IMR-90 (cell line): ENCODE results near the gene TCF3. TPM values are rescaled to one million over a fixed set of nuclear protein-coding genes. Genes with fewer than 3 reads are reported as not detected.

Experiments used
- ATAC-seq: fragments of 200-7000 bp; cut with Tn5 transposase; 2 replicates; pipeline ENCODE4 v1.9.1; 2020; ENCODE audit warnings: low read depth, mild to moderate bottlenecking, moderate library complexity
- BruUV-seq: library from RNA; stranded (reverse); fragments of 400-500 nt; replicated peaks from 2 replicates; lab custom pipeline; 2021; lab: Mats Ljungman, UMichigan
- CTCF ChIA-PET: fragments of 300-600 bp; formaldehyde crosslinking; extraction: SDS; loops from one replicate; lab custom pipeline; 2021; ENCODE audit warnings: antibody characterized with exemption; lab: Yijun Ruan, JAX
- POLR2A ChIA-PET: fragments of 300-600 bp; sonication (Branson Sonifier 250); formaldehyde crosslinking; loops from one replicate; lab custom pipeline; 2022; ENCODE audit warnings: antibody characterized with exemption; ENCODE audit not compliant: unreplicated experiment; lab: Charles Lee
- DNase-seq: peaks from one replicate; pipeline ENCODE4 v3.0.0; 2013
- H2AFZ ChIP-seq: replicated peaks from 2 replicates; pipeline ENCODE3; 2013; ENCODE audit warnings: low read length, mild to moderate bottlenecking; ENCODE audit not compliant: poor library complexity
- H2AK5ac ChIP-seq: 2 replicates; pipeline ENCODE4 v1.6.1; 2013; ENCODE audit warnings: low read depth, low read length, inconsistent platforms
- H2AK9ac ChIP-seq: replicated peaks from 2 replicates; pipeline ENCODE3; 2013; ENCODE audit warnings: mild to moderate bottlenecking, low read depth, low read length, moderate library complexity; ENCODE audit not compliant: poor library complexity
- H2BK120ac ChIP-seq: 2 replicates; pipeline ENCODE4 v1.6.1; 2013; ENCODE audit warnings: low read depth, low read length, inconsistent platforms
- H2BK15ac ChIP-seq: 3 replicates; pipeline ENCODE4 v1.6.1; 2013; ENCODE audit warnings: low read depth, low read length, inconsistent platforms
- H2BK20ac ChIP-seq: 2 replicates; pipeline ENCODE4 v1.6.1; 2013; ENCODE audit warnings: low read depth, mild to moderate bottlenecking, inconsistent platforms, low read length, moderate library complexity
- H2BK5ac ChIP-seq: 2 replicates; pipeline ENCODE4 v1.6.1; 2013; ENCODE audit warnings: mild to moderate bottlenecking, low read depth, low read length, inconsistent platforms; ENCODE audit not compliant: poor library complexity, severe bottlenecking
- H3K14ac ChIP-seq: replicated peaks from 2 replicates; pipeline ENCODE4 v1.6.1; 2013; ENCODE audit warnings: low read depth, low read length, inconsistent platforms
- H3K18ac ChIP-seq: 2 replicates; pipeline ENCODE4 v1.6.1; 2013; ENCODE audit warnings: low read depth, low read length, control low read depth
- H3K23ac ChIP-seq: 2 replicates; pipeline ENCODE4 v1.6.1; 2013; ENCODE audit warnings: low read depth, low read length, inconsistent platforms
- H3K27ac ChIP-seq: 2 replicates; pipeline ENCODE4 v1.5.1; 2013; ENCODE audit warnings: mild to moderate bottlenecking, control low read depth, low read length; ENCODE audit not compliant: insufficient read depth
- H3K27me3 ChIP-seq: 2 replicates; pipeline ENCODE4 v1.6.1; 2013; ENCODE audit warnings: low read length; ENCODE audit not compliant: control insufficient read depth, insufficient read depth
- H3K36me3 ChIP-seq: 2 replicates; pipeline ENCODE4 v1.6.1; 2013; ENCODE audit warnings: low read length, mixed read lengths; ENCODE audit not compliant: control insufficient read depth, insufficient read depth
- H3K4ac ChIP-seq: 2 replicates; pipeline ENCODE4 v1.6.1; 2013; ENCODE audit warnings: low read depth, low read length, inconsistent platforms
- H3K4me1 ChIP-seq: 2 replicates; pipeline ENCODE4 v1.6.1; 2013; ENCODE audit warnings: low read length, mixed read lengths; ENCODE audit not compliant: control insufficient read depth, insufficient read depth
- H3K4me2 ChIP-seq: 2 replicates; pipeline ENCODE4 v1.6.1; 2013; ENCODE audit warnings: low read depth, mild to moderate bottlenecking, control low read depth, low read length, moderate library complexity
- H3K4me3 ChIP-seq: 2 replicates; pipeline ENCODE4 v1.5.1; 2013; ENCODE audit warnings: low read depth, mild to moderate bottlenecking, control low read depth, low read length, moderate library complexity; ENCODE audit not compliant: insufficient read depth
- H3K56ac ChIP-seq: 2 replicates; pipeline ENCODE4 v1.6.1; 2013; ENCODE audit warnings: low read length, inconsistent platforms; ENCODE audit not compliant: insufficient read depth; ENCODE audit errors: extremely low read depth
- H3K79me1 ChIP-seq, 2 experiments: 2 replicates each; pipeline ENCODE4 v1.6.1; 2013; ENCODE audit warnings: low read length in 2 of 2, inconsistent platforms in 1 of 2, low read depth in 1 of 2
- H3K9ac ChIP-seq: 2 replicates; pipeline ENCODE4 v1.6.1; 2013; ENCODE audit warnings: low read depth, low read length, control low read depth
- H3K9me1 ChIP-seq: 2 replicates; pipeline ENCODE4 v1.6.1; 2013; ENCODE audit warnings: low read length, inconsistent platforms; ENCODE audit not compliant: insufficient read depth
- H3K9me3 ChIP-seq: 2 replicates; pipeline ENCODE4 v1.6.1; 2013; ENCODE audit warnings: low read length; ENCODE audit not compliant: control insufficient read depth, insufficient read depth
- H4K20me1 ChIP-seq: 2 replicates; pipeline ENCODE4 v1.6.1; 2013; ENCODE audit warnings: low read length, inconsistent platforms; ENCODE audit not compliant: insufficient read depth
- H4K5ac ChIP-seq: 2 replicates; pipeline ENCODE4 v1.6.1; 2013; ENCODE audit warnings: mild to moderate bottlenecking, low read depth, low read length, control low read depth
- H4K8ac ChIP-seq, 2 experiments: 2 replicates each; pipeline ENCODE4 v1.6.1; 2013; ENCODE audit warnings: low read depth in 2 of 2, low read length in 2 of 2, control low read depth in 1 of 2, inconsistent platforms in 1 of 2
- H4K91ac ChIP-seq: 2 replicates; pipeline ENCODE4 v1.6.1; 2013; ENCODE audit warnings: low read depth, low read length, inconsistent platforms; ENCODE audit not compliant: insufficient read depth
- BHLHE40 ChIP-seq: fragments of 150-350 bp; IDR thresholded peaks from 2 replicates; pipeline ENCODE4 v1.6.1; 2016; ENCODE audit warnings: mild to moderate bottlenecking, low read depth, low read length
- ELK1 ChIP-seq: fragments of 150-350 bp; IDR thresholded peaks from 2 replicates; pipeline ENCODE4 v1.6.1; 2016; ENCODE audit warnings: low read depth, mild to moderate bottlenecking, low read length, moderate library complexity, borderline replicate concordance
- FOS ChIP-seq: fragments of 150-350 bp; IDR thresholded peaks from 2 replicates; pipeline ENCODE4 v1.6.1; 2016; ENCODE audit warnings: low read depth, low read length
- SMC3 ChIP-seq: fragments of 150-350 bp; IDR thresholded peaks from 2 replicates; pipeline ENCODE4 v1.6.1; 2016; ENCODE audit warnings: low read depth, mild to moderate bottlenecking, antibody characterized with exemption, low read length, moderate library complexity
- WGBS, 2 experiments: methylation state at CpG; one replicate each; pipeline versions ENCODE4 v1.1.5 to v1.1.7; 2013; ENCODE audit warnings: missing lambda C conversion rate in 2 of 2; ENCODE audit not compliant: insufficient read length in 1 of 2; ENCODE audit errors: extremely low coverage in 2 of 2; 5-methylcytosine and 5-hydroxymethylcytosine counted together
- dilution Hi-C: fragments of 300-500 bp; cut with HindIII; formaldehyde crosslinking; loops from one replicate; pipeline ENCODE4 v1.14.3; 2018; ENCODE audit warnings: low sequenced_read_pairs; ENCODE audit not compliant: unreplicated experiment
- in situ Hi-C: fragments of 300-500 bp; cut with MboI; formaldehyde crosslinking; loops from 3 replicates; pipeline ENCODE4 v1.14.3; 2019; ENCODE audit warnings: low sequenced_read_pairs, inconsistent platforms, mixed read lengths
- intact Hi-C: fragments of 100-400 bp; cut with micrococcal nuclease; formaldehyde crosslinking; loops from 2 replicates; pipeline ENCODE4 v1.10.0; 2022
- polyA plus RNA-seq, 3 experiments: library from polyadenylated mRNA; depleted of rRNA; stranded (reverse); fragments of >200 nt; gene quantifications; 2 replicates each; pipeline ENCODE4 v1.2.3, GENCODE V29; 2012; ENCODE audit warnings: low replicate concordance in 1 of 3
- total RNA-seq: library from RNA; depleted of rRNA; stranded (reverse); fragments of >200 nt; gene quantifications from 2 replicates; pipeline ENCODE4 v1.2.3, GENCODE V29; 2012

The TCF3 gene
- total and polyA plus RNA-seq, 2 of the 4 experiments (the other 2 are of a cell fraction): 29.9 to 127 TPM

- Histone ChIP-seq H3K4ac (no peak overlapping the region), H2AFZ (no peak overlapping the region), H4K5ac (no peak overlapping the region), H4K20me1 (peaks cover 6% of the 10 kb centered on the region), H2AK9ac (no peak overlapping the region), H2BK120ac (no peak overlapping the region), H3K56ac (no peak overlapping the region), H3K9me1 (0 out of 2 replicates have a peak, but pooled peaks cover under 1% of the 10 kb centered on the region), H2BK20ac (no peak overlapping the region), H3K79me1 (peaks cover 7 to 28% of the 10 kb centered on the region in 2 experiments), H2AK5ac (no peak overlapping the region), H2BK5ac (no peak overlapping the region), H3K14ac (no peak overlapping the region), H3K18ac (no peak overlapping the region), H3K4me2 (no peak overlapping the region), H3K27ac (no peak overlapping the region), H3K4me1 (no peaks in the 10 kb centered on the region), H4K91ac (no peak overlapping the region), H3K27me3 (no peaks in the 10 kb centered on the region), H4K8ac (no peak overlapping the region), H3K9ac (no peak overlapping the region), H3K36me3 (peaks cover 55% of the 10 kb centered on the region), H3K23ac (no peak overlapping the region), H3K9me3 (no peaks in the 10 kb centered on the region), H2BK15ac (no peak overlapping the region), H3K4me3 (no peak overlapping the region)
- ATAC-seq (no peak), DNase-seq (no peak)
- CTCF ChIA-PET: no interaction called here
- 98% methylated on average over 8 of the region's 20 CpGs; no CpG with 5 or more reads in 1 of the 2 experiments for WGBS, 2 experiments
- in situ Hi-C loops: no loop called here
- BruUV-seq: no TSS peak
- intact Hi-C loops: no loop called here
- TF ChIP-seq BHLHE40 (no peak), ELK1 (no peak), FOS (no peak), SMC3 (no peak)
- dilution Hi-C loops: no loop called here
- POLR2A ChIA-PET: no interaction called here
Observed at GRCh38 chr19:1580382-1580781, 72.0 kb downstream of the TCF3 start.
